Hematopoietic multipotent progenitor cell treated with erythropoietin and hydrocortisone succinate and interleukin-3 and kit ligand, for 15 days (in vitro differentiated cells): ENCODE measurements around the gene EIPR1.

Experiments
- DNase-seq: peaks from one replicate; pipeline ENCODE4 v3.0.0-alpha.2; 2015; ENCODE audit warnings: low spot score

Gene EIPR1

GRCh38 chr2:3246928-3247714, 130.5 kb downstream of the EIPR1 start:
- no peak for DNase-seq

GRCh38 chr2:3246406-3246805, 131.2 kb downstream of the EIPR1 start:
- DNase-seq, result no peak

GRCh38 chr2:3244486-3244885, 133.1 kb downstream of the EIPR1 start:
- DNase-seq, result no peak

GRCh38 chr2:3243804-3244203, 133.8 kb downstream of the EIPR1 start:
- DNase-seq, result no peak

- no peak for DNase-seq
Measured at GRCh38 chr2:3242747-3243369, 134.8 kb downstream of the EIPR1 start.

- no peak for DNase-seq
Measured at GRCh38 chr2:3241971-3242746, 135.5 kb downstream of the EIPR1 start.

- no peak for DNase-seq
Measured at GRCh38 chr2:3238951-3239841, 138.4 kb downstream of the EIPR1 start.

- no peak for DNase-seq
Measured at GRCh38 chr2:3236300-3237045, 141.1 kb downstream of the EIPR1 start.

- DNase-seq, result no peak
Measured at GRCh38 chr2:3233877-3234276, 143.7 kb downstream of the EIPR1 start.

GRCh38 chr2:3229221-3229620, 148.4 kb downstream of the EIPR1 start:
- no peak for DNase-seq

- DNase-seq, result no peak
Measured at GRCh38 chr2:3224681-3225080, 152.9 kb downstream of the EIPR1 start.

- no peak for DNase-seq
Measured at GRCh38 chr2:3223080-3223923, 154.3 kb downstream of the EIPR1 start.

GRCh38 chr2:3222636-3223035, 155.0 kb downstream of the EIPR1 start:
- no peak for DNase-seq

GRCh38 chr2:3219536-3219935, 158.1 kb downstream of the EIPR1 start:
- no peak for DNase-seq

GRCh38 chr2:3217646-3218045, 160.0 kb downstream of the EIPR1 start:
- DNase-seq, result no peak

GRCh38 chr2:3216841-3217495, 160.7 kb downstream of the EIPR1 start:
- DNase-seq, result no peak

- no peak for DNase-seq
Measured at GRCh38 chr2:3214806-3215404, 162.7 kb downstream of the EIPR1 start.

GRCh38 chr2:3214065-3214464, 163.6 kb downstream of the EIPR1 start:
- no peak for DNase-seq

GRCh38 chr2:3212984-3213383, 164.6 kb downstream of the EIPR1 start:
- DNase-seq, result no peak

- DNase-seq, result no peak
Measured at GRCh38 chr2:3212061-3212362, 165.6 kb downstream of the EIPR1 start.
